HG03280 (cell line): ENCODE measurements around the gene ADCY1.

Source experiments
- ATAC-seq: cut with Tn5 transposase; IDR thresholded peaks from one replicate; pipeline ENCODE4 v1.9.1; 2021; ENCODE audit warnings: mild to moderate bottlenecking, moderate library complexity; ENCODE audit not compliant: unreplicated experiment

The ADCY1 gene

GRCh38 chr7:45663167-45663921 is 89.2 kb downstream of the ADCY1 start:
- no peak for ATAC-seq

DNA sequence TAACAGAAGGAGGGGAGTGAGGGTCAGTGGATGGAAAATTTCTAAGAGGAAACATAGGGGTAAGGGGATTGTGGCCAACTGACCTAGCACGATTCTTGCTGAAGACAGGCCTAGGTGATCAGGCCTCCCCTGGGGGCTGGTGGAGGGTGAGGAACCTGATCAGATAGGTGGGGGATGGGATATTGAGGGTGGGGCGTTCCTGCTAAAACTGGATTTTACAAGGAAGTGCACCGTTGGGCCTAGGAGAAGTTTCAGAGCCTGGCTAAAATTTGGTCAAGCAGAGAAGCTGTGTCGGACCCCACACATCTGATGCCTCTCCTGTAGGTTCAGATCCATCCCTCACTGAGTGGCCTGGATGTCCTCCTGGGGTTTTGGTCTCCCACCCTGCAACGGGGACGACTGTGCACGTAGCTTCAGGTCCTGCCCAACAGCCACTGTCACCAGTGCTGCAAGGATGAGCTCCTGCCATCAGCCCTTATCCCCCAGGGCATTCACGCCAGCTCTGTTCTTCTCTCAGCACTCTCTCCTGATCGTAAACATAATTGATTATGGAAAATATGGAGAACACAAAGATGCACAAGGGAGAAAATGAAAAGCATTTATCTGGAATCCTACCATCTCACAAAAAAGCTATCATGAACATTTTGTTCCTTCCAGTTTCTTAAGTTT is 89.9 kb downstream of the ADCY1 start:
- no peak for ATAC-seq

- no peak for ATAC-seq
Observed at GRCh38 chr7:45665172-45665571, 91.0 kb downstream of the ADCY1 start.

GRCh38 chr7:45670227-45670626 is 96.1 kb downstream of the ADCY1 start:
- ATAC-seq: no peak

- ATAC-seq: no peak
Observed at GRCh38 chr7:45670717-45671116, 96.5 kb downstream of the ADCY1 start.

DNA sequence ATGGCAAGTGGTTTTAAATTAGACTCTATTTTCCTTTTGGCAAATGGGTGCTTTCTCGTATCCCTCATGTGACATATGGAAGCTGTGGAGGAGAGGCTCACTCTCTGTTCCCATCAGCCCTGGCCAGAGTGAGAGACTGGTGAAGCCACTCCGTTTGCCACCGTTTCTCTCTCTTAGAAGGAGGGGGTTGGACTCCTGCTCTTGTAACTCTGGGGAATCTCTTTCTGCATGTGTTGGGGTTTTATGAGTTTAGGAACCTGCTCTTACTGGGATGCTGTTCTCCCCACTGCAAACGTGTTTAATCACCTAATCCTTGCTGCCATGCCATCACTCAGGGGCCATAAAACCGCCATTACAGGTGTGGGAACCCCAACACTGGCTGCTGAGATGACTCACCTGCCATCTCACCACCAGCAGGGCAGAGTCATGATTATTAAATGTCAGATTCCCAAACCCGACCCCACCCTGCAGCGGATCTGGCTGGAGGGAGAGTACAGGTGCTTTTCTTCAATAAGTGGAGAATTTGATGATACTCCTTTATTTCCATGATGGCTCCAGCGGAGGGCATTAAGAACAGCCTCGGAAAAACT is 103.2 kb downstream of the ADCY1 start:
- ATAC-seq: no peak

GRCh38 chr7:45679516-45679915 is 105.3 kb downstream of the ADCY1 start:
- ATAC-seq: no peak

DNA sequence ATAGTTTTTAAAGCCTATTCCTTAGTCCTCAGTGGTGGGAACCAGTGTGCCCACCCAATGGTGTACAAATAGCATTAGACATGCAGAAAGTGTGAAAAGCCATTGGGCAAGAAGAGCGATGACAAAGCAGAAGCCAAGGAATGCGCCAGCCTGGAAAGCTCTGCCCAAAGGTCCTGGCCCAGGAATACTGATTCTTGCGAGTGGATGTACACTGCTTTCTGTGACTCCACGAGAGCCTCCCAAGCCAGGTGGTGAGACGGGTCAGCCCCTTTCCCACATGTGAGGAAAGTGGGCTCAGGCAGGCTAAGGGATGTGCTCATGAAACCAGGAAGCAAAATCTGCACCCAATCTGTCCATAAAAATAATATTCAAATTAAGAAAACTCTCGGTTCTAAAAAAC is 106.6 kb downstream of the ADCY1 start:
- ATAC-seq: no peak

DNA sequence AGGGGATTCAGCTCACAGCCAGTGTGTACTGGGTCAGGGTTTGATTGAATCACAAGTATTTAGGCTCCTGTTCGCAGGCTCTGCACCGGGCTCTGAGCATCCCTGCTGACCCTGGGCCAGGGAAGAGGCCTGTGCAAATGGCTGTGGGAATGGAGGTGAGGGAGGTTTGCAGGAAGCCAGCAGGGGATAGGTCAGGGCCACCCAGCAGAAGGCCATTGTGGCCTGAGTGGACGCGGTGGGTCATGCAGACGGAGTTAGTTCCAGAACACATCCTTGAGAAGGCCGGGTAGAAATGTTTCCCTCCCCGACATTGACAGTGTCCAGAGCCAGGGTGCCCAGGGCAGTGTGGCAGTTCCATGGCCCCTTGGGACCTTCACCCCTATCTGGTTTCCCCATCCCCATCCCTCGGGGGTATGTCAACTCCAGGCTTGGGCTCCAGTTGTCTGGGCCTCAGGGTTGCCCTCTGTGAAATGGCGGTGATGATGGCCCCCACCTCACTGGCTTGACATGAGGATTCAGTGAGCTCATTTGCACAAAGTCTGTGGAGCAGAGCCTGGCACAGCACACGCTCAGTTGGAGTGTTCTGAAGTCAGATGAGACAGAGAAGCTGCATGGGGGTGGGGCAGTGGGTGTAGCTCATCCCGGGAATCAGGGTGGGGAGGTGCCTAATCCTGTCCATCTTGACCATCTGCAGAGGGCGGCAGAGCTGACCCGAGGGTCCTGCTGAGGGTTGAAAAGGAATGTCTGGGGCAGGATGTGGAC is 107.6 kb downstream of the ADCY1 start:
- no peak for ATAC-seq

- ATAC-seq: no peak
Observed at GRCh38 chr7:45682358-45682735, 108.2 kb downstream of the ADCY1 start.

DNA sequence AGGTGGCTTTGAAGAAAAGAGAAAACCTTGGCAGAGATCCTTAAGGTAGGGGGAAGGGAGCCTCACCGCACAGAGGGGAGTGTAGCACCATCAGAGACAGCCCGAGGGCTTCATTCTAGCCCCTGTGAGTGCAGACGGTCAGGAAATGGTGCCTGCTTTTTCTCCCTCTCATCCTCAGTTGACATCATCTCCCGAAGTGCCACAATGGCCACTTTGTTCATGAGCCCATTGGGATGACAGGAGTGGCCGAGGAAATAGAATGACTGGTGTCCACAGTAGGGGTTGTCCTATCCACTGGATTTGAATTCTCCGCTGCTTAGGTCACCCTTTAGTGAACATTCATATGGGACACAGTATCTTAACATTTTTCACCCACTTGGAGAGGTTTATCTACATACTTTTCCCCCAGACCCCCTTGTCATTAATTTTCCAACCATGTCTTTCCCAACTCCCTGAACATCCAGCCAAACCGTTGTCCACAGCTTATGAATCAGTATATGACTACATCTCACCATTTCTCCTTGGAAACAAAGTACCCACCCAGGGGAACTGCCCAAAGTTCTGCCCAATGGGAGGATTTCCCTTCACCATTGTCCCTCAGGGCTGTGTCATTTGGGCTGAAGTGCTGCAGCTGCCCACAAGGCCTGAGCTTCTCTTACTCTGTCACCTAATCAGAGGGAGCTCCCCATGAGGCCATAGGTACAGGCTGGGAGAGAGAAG is 108.8 kb downstream of the ADCY1 start:
- no peak for ATAC-seq

DNA sequence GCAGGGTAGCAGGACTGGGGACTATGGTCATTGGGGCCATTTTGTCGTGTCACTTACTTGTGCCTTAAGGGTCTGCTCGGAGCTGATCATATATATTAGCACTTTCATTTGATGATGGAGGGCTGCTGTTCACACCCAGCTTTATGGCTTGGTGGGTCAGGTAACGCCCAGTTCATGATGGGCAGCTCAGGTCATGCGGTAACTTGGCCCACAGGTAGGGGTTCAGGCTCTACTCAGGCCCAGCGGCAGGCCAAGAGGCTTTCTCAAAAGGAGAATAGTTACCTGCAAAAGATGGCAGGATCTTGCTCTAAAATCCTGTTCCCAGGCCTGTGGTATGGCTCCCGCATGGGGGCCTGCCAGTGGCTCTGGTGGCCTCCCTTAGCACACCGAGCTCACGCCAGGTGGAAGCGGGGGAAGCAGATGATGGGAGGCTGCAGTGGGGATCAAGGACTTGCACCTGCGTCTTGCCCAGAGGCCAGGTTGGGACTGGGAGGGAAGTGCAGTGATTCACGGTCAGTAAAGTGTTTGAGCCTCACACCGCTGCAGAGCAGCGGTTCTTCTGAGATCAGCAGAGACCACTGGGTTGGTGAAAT is 109.5 kb downstream of the ADCY1 start:
- ATAC-seq: no peak

GRCh38 chr7:45684910-45685618 is 110.9 kb downstream of the ADCY1 start:
- no peak for ATAC-seq

- ATAC-seq: no peak
Observed at GRCh38 chr7:45685619-45686240, 111.6 kb downstream of the ADCY1 start.

DNA sequence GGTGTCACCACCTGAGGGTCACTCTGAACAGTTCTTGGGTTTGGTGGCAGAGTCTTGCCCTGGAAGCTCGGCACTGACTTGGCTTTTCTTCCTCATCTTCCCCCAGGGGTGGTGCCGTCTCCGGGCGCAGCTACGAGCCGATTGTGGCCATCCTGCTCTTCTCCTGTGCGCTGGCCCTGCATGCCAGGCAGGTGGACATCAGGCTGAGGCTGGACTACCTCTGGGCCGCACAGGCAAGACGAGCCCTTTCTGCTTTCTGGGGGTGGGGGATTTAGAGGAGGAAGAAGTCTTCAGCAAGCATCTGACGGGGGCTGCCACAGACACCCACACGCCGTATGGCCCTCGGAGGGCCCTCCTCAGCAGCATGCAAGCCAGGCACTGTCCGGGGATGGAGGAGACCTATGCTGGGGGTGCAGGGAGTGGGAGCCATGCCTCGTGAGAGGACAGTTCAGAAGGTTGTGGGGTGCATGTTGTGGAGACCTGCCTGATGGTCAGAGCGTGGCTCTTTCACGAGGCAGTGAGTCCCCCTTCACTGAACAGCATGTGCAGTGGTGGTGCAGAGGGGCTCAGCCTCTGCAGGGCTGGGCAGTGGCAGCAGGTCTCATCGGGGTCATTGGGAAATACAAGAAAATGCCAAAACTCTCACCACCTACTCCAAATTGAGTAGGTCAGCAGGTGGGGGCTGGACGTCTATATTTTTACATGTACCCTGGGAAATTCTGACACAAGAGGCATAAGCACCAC is 112.4 kb downstream of the ADCY1 start:
- ATAC-seq: no peak

- no peak for ATAC-seq
Observed at GRCh38 chr7:45687185-45687560, 113.0 kb downstream of the ADCY1 start.

GRCh38 chr7:45687721-45688120 is 113.6 kb downstream of the ADCY1 start:
- ATAC-seq: no peak

DNA sequence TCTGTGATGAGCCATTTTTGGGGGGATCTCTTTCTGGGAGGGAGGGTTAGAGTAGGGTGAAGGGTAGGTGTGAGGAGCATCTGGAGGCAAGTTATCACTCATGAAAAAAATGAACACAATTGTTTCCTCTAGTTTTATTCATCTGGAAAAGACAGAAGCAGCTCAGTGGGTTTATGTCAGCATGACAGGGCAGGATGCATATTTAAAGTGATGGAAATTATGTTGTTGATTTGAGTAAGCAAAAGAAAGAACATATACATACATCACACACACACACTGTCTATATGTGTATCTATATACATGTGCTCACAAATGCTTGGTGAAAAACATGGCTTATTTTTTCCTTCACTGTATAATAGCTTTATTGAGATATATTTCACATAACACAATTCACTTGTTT is 114.2 kb downstream of the ADCY1 start:
- no peak for ATAC-seq
